ENCODE measurements around the gene DEXI.
"Not testable (repeated sequence)": the region's sequence is repeated elsewhere in the genome, so short reads cannot be mapped to it uniquely, and the experiment has no call there.

Gene DEXI

GRCh38 chr16:10968498-10968897 lies 26.2 kb upstream of the DEXI start:
- no peak for DNase-seq (ENCODE audit: low spot score)

GRCh38 chr16:10967986-10968385 lies 25.7 kb upstream of the DEXI start:
- no peak for DNase-seq (ENCODE audit: low spot score)

GRCh38 chr16:10966559-10966958 lies 24.3 kb upstream of the DEXI start:
- not testable (repeated sequence) for DNase-seq (ENCODE audit: low spot score)

GRCh38 chr16:10966129-10966528 lies 23.9 kb upstream of the DEXI start:
- no peak for DNase-seq (ENCODE audit: low spot score)

GRCh38 chr16:10965440-10966061 lies 23.3 kb upstream of the DEXI start:
- no peak for DNase-seq (ENCODE audit: low spot score)

GRCh38 chr16:10964891-10965326 lies 22.6 kb upstream of the DEXI start:
- no peak for DNase-seq (ENCODE audit: low spot score)

GRCh38 chr16:10964039-10964890 lies 22.0 kb upstream of the DEXI start:
- DNase-seq (ENCODE audit: low spot score): peak; percentile 85

- no peak for DNase-seq (ENCODE audit: low spot score)
Observed at GRCh38 chr16:10961231-10961630, 19.0 kb upstream of the DEXI start.

GRCh38 chr16:10959161-10959560 lies 16.9 kb upstream of the DEXI start:
- DNase-seq (ENCODE audit: low spot score): no peak

- no peak for DNase-seq (ENCODE audit: low spot score)
Observed at GRCh38 chr16:10957771-10958482, 15.7 kb upstream of the DEXI start.

GRCh38 chr16:10954903-10955302 lies 12.6 kb upstream of the DEXI start:
- no peak for DNase-seq (ENCODE audit: low spot score)

- no peak for DNase-seq (ENCODE audit: low spot score)
Observed at GRCh38 chr16:10951026-10951425, 8.8 kb upstream of the DEXI start.

- DNase-seq (ENCODE audit: low spot score): peak; percentile 91
Observed at GRCh38 chr16:10950393-10950792, 8.1 kb upstream of the DEXI start.

- DNase-seq (ENCODE audit: low spot score): peak; percentile 50
Observed at GRCh38 chr16:10949424-10949970, 7.2 kb upstream of the DEXI start.

- no peak for DNase-seq (ENCODE audit: low spot score)
Observed at GRCh38 chr16:10947211-10947787, 5.0 kb upstream of the DEXI start.

- DNase-seq (ENCODE audit: low spot score): no peak
Observed at GRCh38 chr16:10946308-10946707, 4.0 kb upstream of the DEXI start.

GRCh38 chr16:10945065-10945787 lies 3.0 kb upstream of the DEXI start:
- DNase-seq (ENCODE audit: low spot score): no peak

- peak; percentile 97 for DNase-seq (ENCODE audit: low spot score)
Observed at GRCh38 chr16:10944249-10945064, 2.2 kb upstream of the DEXI start, which contains the start of gene CLEC16A. TSS of gene CLEC16A (plus strand) at chr16:10944564. CDS start at chr16:10944718, 154 bp downstream.

GRCh38 chr16:10943064-10943353 lies 741 bp upstream of the DEXI start:
- no peak for DNase-seq (ENCODE audit: low spot score)

- not testable (repeated sequence) for DNase-seq (ENCODE audit: low spot score)
Observed at GRCh38 chr16:10941935-10942351, 325 bp downstream of the DEXI start.
